ENCODE data around the gene NFATC2.
"Not testable (repeated sequence)": the region's sequence is repeated elsewhere in the genome, so short reads cannot be mapped to it uniquely, and the experiment has no call there.

The NFATC2 gene

GRCh38 chr20:51567622-51568021, 25.1 kb upstream of the NFATC2 start:
- no peak for DNase-seq (ENCODE audit: low read depth)

- DNase-seq (ENCODE audit: low read depth): no peak
Measured at GRCh38 chr20:51566594-51566993, 24.1 kb upstream of the NFATC2 start.

GRCh38 chr20:51565298-51566144, 23.0 kb upstream of the NFATC2 start:
- no peak for DNase-seq (ENCODE audit: low read depth)

GRCh38 chr20:51563486-51564332, 21.2 kb upstream of the NFATC2 start:
- DNase-seq (ENCODE audit: low read depth): no peak

- no peak for DNase-seq (ENCODE audit: low read depth)
Measured at GRCh38 chr20:51563174-51563485, 20.6 kb upstream of the NFATC2 start.

GRCh38 chr20:51562332-51563173, 20.0 kb upstream of the NFATC2 start:
- no peak for DNase-seq (ENCODE audit: low read depth)

GRCh38 chr20:51562027-51562331, 19.5 kb upstream of the NFATC2 start:
- DNase-seq (ENCODE audit: low read depth): no peak

GRCh38 chr20:51560550-51561307, 18.2 kb upstream of the NFATC2 start:
- no peak for DNase-seq (ENCODE audit: low read depth)

GRCh38 chr20:51560042-51560441, 17.5 kb upstream of the NFATC2 start:
- DNase-seq (ENCODE audit: low read depth): no peak

- no peak for DNase-seq (ENCODE audit: low read depth)
Measured at GRCh38 chr20:51554538-51555165, 12.1 kb upstream of the NFATC2 start.

GRCh38 chr20:51553897-51554486, 11.5 kb upstream of the NFATC2 start:
- DNase-seq (ENCODE audit: low read depth): no peak

- DNase-seq (ENCODE audit: low read depth): no peak
Measured at GRCh38 chr20:51551186-51551585, 8.7 kb upstream of the NFATC2 start.

GRCh38 chr20:51549474-51549873, 7.0 kb upstream of the NFATC2 start:
- DNase-seq (ENCODE audit: low read depth): no peak

- no peak for DNase-seq (ENCODE audit: low read depth)
Measured at GRCh38 chr20:51547951-51548350, 5.4 kb upstream of the NFATC2 start.

- no peak for DNase-seq (ENCODE audit: low read depth)
Measured at GRCh38 chr20:51545515-51545914, 3.0 kb upstream of the NFATC2 start.

- no peak for DNase-seq (ENCODE audit: low read depth)
Measured at GRCh38 chr20:51543422-51543788, 886 bp upstream of the NFATC2 start.

GRCh38 chr20:51542033-51542570, 417 bp downstream of the NFATC2 start:
- peak; percentile 62 for DNase-seq (ENCODE audit: low read depth)

- peak; percentile 84 for DNase-seq (ENCODE audit: low read depth)
Measured at GRCh38 chr20:51541189-51542032, 1.1 kb downstream of the NFATC2 start.

GRCh38 chr20:51540580-51540979, 1.9 kb downstream of the NFATC2 start:
- no peak for DNase-seq (ENCODE audit: low read depth)

GRCh38 chr20:51540074-51540473, 2.4 kb downstream of the NFATC2 start:
- DNase-seq (ENCODE audit: low read depth): not testable (repeated sequence)
